H1 (cell line): Measurements from ENCODE around the gene CHST8. TPM values are rescaled to one million over a fixed set of nuclear protein-coding genes. Genes with fewer than 3 reads are reported as not detected.

Experiments
- CTCF ChIA-PET: fragments of 300-600 bp; sonication (Branson Sonifier 250); formaldehyde crosslinking; loops from one replicate; lab custom pipeline; 2021; ENCODE audit not compliant: partially characterized antibody; lab: Charles Lee
- POLR2A ChIA-PET: fragments of 300-600 bp; sonication (Branson Sonifier 250); formaldehyde crosslinking; loops from one replicate; lab custom pipeline; 2021; ENCODE audit warnings: inconsistent platforms; ENCODE audit not compliant: partially characterized antibody; lab: Charles Lee
- DNase-seq, 2 experiments: peaks; one replicate each; pipeline versions ENCODE4 v3.0.0 to v3.0.0-alpha.2; 2010 to 2022; ENCODE audit warnings: low spot score in 2 of 2, low read depth in 1 of 2, mixed read lengths in 1 of 2
- FAIRE-seq: peaks from 2 replicates; lab custom pipeline; 2011; peaks lifted over from hg19 to GRCh38; lab: Jason Lieb, UNC
- H2AFZ ChIP-seq: 2 replicates; pipeline ENCODE4 v1.8.1; 2012; ENCODE audit warnings: low read length, inconsistent platforms
- H2AK5ac ChIP-seq: 2 replicates; pipeline ENCODE4 v1.6.1; 2013; ENCODE audit warnings: low read depth, low read length
- H2BK120ac ChIP-seq: replicated peaks from 2 replicates; pipeline ENCODE3; 2013; ENCODE audit warnings: low read depth, low read length, inconsistent platforms
- H2BK12ac ChIP-seq: 2 replicates; pipeline ENCODE4 v1.6.1; 2013; ENCODE audit warnings: low read depth, low read length
- H2BK15ac ChIP-seq: 2 replicates; pipeline ENCODE4 v1.6.1; 2013; ENCODE audit warnings: low read length
- H2BK20ac ChIP-seq: 2 replicates; pipeline ENCODE4 v1.6.1; 2013; ENCODE audit warnings: low read length
- H2BK5ac ChIP-seq: 2 replicates; pipeline ENCODE4 v1.6.1; 2013; ENCODE audit warnings: low read depth, low read length
- H3K14ac ChIP-seq: 2 replicates; pipeline ENCODE4 v1.6.1; 2013; ENCODE audit warnings: inconsistent platforms; ENCODE audit not compliant: insufficient read length
- H3K18ac ChIP-seq: 2 replicates; pipeline ENCODE4 v1.6.1; 2013; ENCODE audit warnings: low read length; ENCODE audit errors: extremely low read depth
- H3K23ac ChIP-seq: 2 replicates; pipeline ENCODE4 v1.6.1; 2013; ENCODE audit warnings: inconsistent platforms; ENCODE audit not compliant: insufficient read length
- H3K23me2 ChIP-seq: 2 replicates; pipeline ENCODE4 v1.6.1; 2013; ENCODE audit warnings: low read depth, low read length
- H3K27ac ChIP-seq: 2 replicates; pipeline ENCODE4 v1.6.1; 2011; ENCODE audit warnings: low read depth, low read length, inconsistent platforms
- H3K27me3 ChIP-seq, 4 experiments: replicated peaks in 1 of 4; 1 replicate in 1 of 4; 2 replicates in 3 of 4; pipeline versions ENCODE4 v1.6.1 to v1.8.1; 2011 to 2013; ENCODE audit warnings: low read length in 3 of 4, mild to moderate bottlenecking in 3 of 4, inconsistent platforms in 2 of 4, mixed read lengths in 2 of 4, moderate library complexity in 1 of 4; ENCODE audit not compliant: control insufficient read depth in 3 of 4, insufficient read depth in 3 of 4; ENCODE audit errors: extremely low read depth in 1 of 4
- H3K36me3 ChIP-seq, 4 experiments: 2 replicates each; pipeline versions ENCODE4 v1.6.1 to v1.8.1; 2011 to 2013; ENCODE audit warnings: mild to moderate bottlenecking in 4 of 4, low read length in 3 of 4, moderate library complexity in 2 of 4, control low read depth in 1 of 4, inconsistent platforms in 1 of 4; ENCODE audit not compliant: insufficient read depth in 4 of 4, control insufficient read depth in 2 of 4
- H3K4ac ChIP-seq: replicated peaks from 2 replicates; pipeline ENCODE3; 2013; ENCODE audit warnings: low read length, low read depth, mixed read lengths, inconsistent platforms; ENCODE audit not compliant: insufficient read length
- H3K4me1 ChIP-seq, 4 experiments: replicated peaks in 1 of 4; 1 replicate in 1 of 4; 2 replicates in 3 of 4; pipeline versions ENCODE4 v1.6.1 to v1.8.1; 2011 to 2013; ENCODE audit warnings: low read length in 3 of 4, inconsistent platforms in 2 of 4, mixed read lengths in 1 of 4; ENCODE audit not compliant: insufficient read depth in 4 of 4, control insufficient read depth in 3 of 4
- H3K4me2 ChIP-seq, 2 experiments: 2 replicates each; pipeline versions ENCODE4 v1.6.1 to v1.8.1; 2011 to 2013; ENCODE audit warnings: low read depth in 2 of 2, low read length in 2 of 2, control low read depth in 1 of 2, inconsistent platforms in 1 of 2, mild to moderate bottlenecking in 1 of 2; ENCODE audit not compliant: insufficient read depth in 1 of 2
- H3K4me3 ChIP-seq, 4 experiments: fragments of 200-600, 300-600 bp in 1 of 4; sonication (generic), shearing (Covaris generic), sonication (Bioruptor Twin) in 1 of 4; 2 replicates each; pipeline versions ENCODE4 v1.5.1 to v1.8.1; 2011 to 2016; ENCODE audit warnings: low read length in 4 of 4, low read depth in 3 of 4, control low read depth in 2 of 4, inconsistent platforms in 2 of 4, mild to moderate bottlenecking in 2 of 4, mixed read lengths in 1 of 4, moderate library complexity in 1 of 4; ENCODE audit not compliant: insufficient read depth in 2 of 4; ENCODE audit errors: extremely low read depth in 1 of 4
- H3K56ac ChIP-seq: replicated peaks from 2 replicates; pipeline ENCODE3; 2013; ENCODE audit warnings: low read depth, mild to moderate bottlenecking, mixed read lengths, low read length, inconsistent platforms; ENCODE audit not compliant: insufficient read length
- H3K79me1 ChIP-seq: 2 replicates; pipeline ENCODE4 v1.6.1; 2013; ENCODE audit warnings: low read depth, low read length, control low read depth
- H3K79me2 ChIP-seq, 2 experiments: 2 replicates each; pipeline versions ENCODE4 v1.6.1 to v1.8.1; 2012 to 2013; ENCODE audit warnings: low read length in 2 of 2, mild to moderate bottlenecking in 2 of 2, inconsistent platforms in 1 of 2; ENCODE audit not compliant: insufficient read depth in 2 of 2, control insufficient read depth in 1 of 2
- H3K9ac ChIP-seq, 4 experiments: replicated peaks in 1 of 4; 1 replicate in 1 of 4; 2 replicates in 3 of 4; pipeline versions ENCODE4 v1.6.1 to v1.8.1; 2011 to 2013; ENCODE audit warnings: low read depth in 3 of 4, low read length in 3 of 4, control low read depth in 2 of 4, mild to moderate bottlenecking in 2 of 4, moderate library complexity in 2 of 4, inconsistent platforms in 1 of 4; ENCODE audit errors: extremely low read depth in 1 of 4
- H3K9me3 ChIP-seq, 2 experiments: 2 replicates each; pipeline versions ENCODE4 v1.6.1 to v1.8.1; 2012 to 2013; ENCODE audit warnings: mild to moderate bottlenecking in 2 of 2, moderate library complexity in 2 of 2, control low read depth in 1 of 2, inconsistent platforms in 1 of 2, low read depth in 1 of 2, low read length in 1 of 2, mixed read lengths in 1 of 2; ENCODE audit not compliant: insufficient read depth in 2 of 2
- H4K20me1 ChIP-seq, 2 experiments: replicated peaks in 1 of 2; 2 replicates each; pipeline versions ENCODE3 to v1.8.1; 2011 to 2013; ENCODE audit warnings: inconsistent platforms in 2 of 2, low read length in 2 of 2, mild to moderate bottlenecking in 1 of 2; ENCODE audit not compliant: insufficient read depth in 2 of 2, control insufficient read depth in 1 of 2
- H4K5ac ChIP-seq: 2 replicates; pipeline ENCODE4 v1.6.1; 2013; ENCODE audit warnings: low read length, low read depth, mixed read lengths, inconsistent platforms; ENCODE audit not compliant: insufficient read length
- H4K8ac ChIP-seq: 2 replicates; pipeline ENCODE4 v1.8.0; 2013; ENCODE audit warnings: mild to moderate bottlenecking, moderate library complexity, low read length, inconsistent platforms; ENCODE audit not compliant: insufficient read depth; ENCODE audit errors: extremely low read depth
- H4K91ac ChIP-seq: replicated peaks from 2 replicates; pipeline ENCODE3; 2013; ENCODE audit warnings: low read length, mixed read lengths, inconsistent platforms; ENCODE audit not compliant: insufficient read length
- CBX5 ChIP-seq: fragments of 300-800, 300-1000 bp; sonication (generic); IDR thresholded peaks from 2 replicates; pipeline ENCODE4 v1.7.1; 2016; ENCODE audit warnings: antibody characterized with exemption, low read length, low read depth
- EGR1 ChIP-seq: IDR thresholded peaks from 2 replicates; pipeline ENCODE4 v1.6.1; 2011; ENCODE audit warnings: low read depth, low read length, borderline replicate concordance
- TCF12 ChIP-seq: IDR thresholded peaks from 2 replicates; pipeline ENCODE4 v1.6.1; 2011; ENCODE audit warnings: low read depth, mild to moderate bottlenecking, low read length
- WGBS, 2 experiments: shearing (Covaris generic) in 1 of 2; methylation state at CpG; one replicate each; pipeline versions ENCODE4 v1.1.6 to v1.1.7; 2013 to 2015; ENCODE audit warnings: low lambda C conversion rate in 2 of 2, mixed read lengths in 2 of 2, inconsistent platforms in 1 of 2, low coverage in 1 of 2, missing lambda C conversion rate in 1 of 2; ENCODE audit not compliant: insufficient replicate concordance in 2 of 2, insufficient coverage in 1 of 2, insufficient read length in 1 of 2; ENCODE audit errors: extremely low coverage in 1 of 2, missing lambda C conversion rate in 1 of 2; 5-methylcytosine and 5-hydroxymethylcytosine counted together
- polyA plus RNA-seq, 7 experiments: library from polyadenylated mRNA; depleted of rRNA in 3 of 7; stranded (reverse) in 5 of 7; unstranded in 2 of 7; fragments of >200 nt in 5 of 7; fragments of 200-250 nt in 2 of 7; gene quantifications; 1 replicate in 5 of 7; 2 replicates in 1 of 7; 4 replicates in 1 of 7; pipeline versions ENCODE4 v1.2.1 to v1.2.3, GENCODE V29; 2011 to 2013; ENCODE audit warnings: missing spikeins in 2 of 7, mixed read lengths in 2 of 7
- total RNA-seq: library from RNA; stranded (reverse); fragmentation: NEBNext Ultra II Directional; extraction: Animal tissue kit (Norgen Biotek cat#: 25700); gene quantifications from 2 replicates; pipeline ENCODE4 v1.2.1, GENCODE V29; 2021

Gene CHST8
- total and polyA plus RNA-seq, 2 of the 8 experiments (the other 6 are each of a cell fraction or from before 2014, with no cell fraction given) = 10.8 to 28.2 TPM

DNA sequence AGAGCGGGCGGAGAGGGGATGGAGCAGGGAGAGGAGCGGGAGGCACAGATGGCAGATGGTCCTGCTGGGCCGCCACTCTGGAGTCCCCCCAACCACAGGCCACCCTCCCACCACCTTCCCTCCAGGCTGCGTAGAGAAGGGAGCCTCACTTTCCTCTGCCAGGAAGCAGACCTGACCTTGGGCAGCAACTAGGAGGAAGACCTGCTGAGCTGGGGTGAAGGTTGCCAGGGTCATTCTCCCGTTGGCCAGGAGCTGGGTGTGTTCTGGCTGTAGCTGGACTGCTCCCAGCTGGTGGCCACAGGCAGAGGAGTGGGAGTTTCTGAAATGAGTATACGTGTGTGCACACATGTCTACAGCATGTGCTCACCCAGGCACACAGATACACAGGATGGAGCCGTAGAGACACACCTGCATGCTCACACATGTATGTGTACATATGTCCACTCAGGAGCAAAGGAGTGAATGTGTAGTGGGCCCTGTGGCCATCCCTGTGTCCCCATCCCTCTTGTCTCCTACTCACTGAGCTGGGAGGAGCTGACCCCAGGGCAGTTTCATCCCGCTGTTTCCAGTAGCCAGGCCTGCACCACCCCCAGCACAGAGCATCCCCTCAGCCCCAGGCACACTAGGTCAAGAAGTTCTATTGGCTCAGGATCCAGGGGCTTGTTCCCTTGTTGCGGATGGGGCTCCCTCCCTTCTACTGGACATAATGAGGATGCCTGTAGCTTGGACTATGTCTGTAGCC, 53.0 kb downstream of the CHST8 start:
- Histone ChIP-seq H2BK20ac (peak overlapping the region; percentile 72; the same call in 1 of the 2 replicates), H3K4me1 (peaks cover 0 to 4% (median 0%) of the 10 kb centered on the region in 4 experiments; a peak in 1 of 7 replicates), H3K27me3 (no peaks in the 10 kb centered on the region; a peak in 1 of 7 replicates), H4K91ac (no peak overlapping the region), H3K9me3 (no peaks in the 10 kb centered on the region), H4K8ac (no peak overlapping the region), H3K14ac (no peak overlapping the region), H4K5ac (no peak overlapping the region), H4K20me1 (peaks cover 5 to 19% of the 10 kb centered on the region in 2 experiments), H2BK5ac (no peak overlapping the region), H3K4ac (no peak overlapping the region), H2AFZ (no peak overlapping the region), H3K79me2 (no peaks in the 10 kb centered on the region; a peak in 1 of 4 replicates), H3K23me2 (no peaks in the 10 kb centered on the region), H3K56ac (no peak overlapping the region), H2BK12ac (no peak overlapping the region), H2AK5ac (no peak overlapping the region), H3K4me2 (no peak overlapping the region), H3K4me3 (no peak overlapping the region), H3K23ac (no peak overlapping the region), H2BK15ac (no peak overlapping the region), H3K79me1 (no peaks in the 10 kb centered on the region; the same call in 1 of the 2 replicates), H3K9ac (no peak overlapping the region), H3K27ac (no peak overlapping the region), H2BK120ac (no peak overlapping the region), H3K18ac (no peak overlapping the region), H3K36me3 (no peaks in the 10 kb centered on the region)
- 77% methylated on average over 10 of the region's 10 CpGs; no CpG with 5 or more reads in 1 of the 2 experiments for WGBS, 2 experiments
- ChIA-PET CTCF (interaction anchor here (0.8 to 2.7 kb wide), 7 partner anchors 12 to 245 kb away, joined by 3 to 7 read pairs (median 3); no protein-coding TSS in a partner anchor), POLR2A (interaction anchor here (0.9 to 1.0 kb wide), 2 partner anchors 11 to 105 kb away, joined by 3 read pairs; no protein-coding TSS in a partner anchor)
- FAIRE-seq (no peak), DNase-seq (no peak)
- TF ChIP-seq TCF12 (no peak), CBX5 (no peak), EGR1 (no peak)
